MM.1S (cell line): ENCODE results near the gene C12orf42.

Source experiments
- EZH2 ChIP-seq: fragments of 300-600 bp; sonication (generic); optimal IDR thresholded peaks from 2 replicates; pipeline ENCODE3; 2017; ENCODE audit warnings: low read depth, mild to moderate bottlenecking, antibody characterized with exemption, low read length, mixed read lengths
- EZH2phosphoT487 ChIP-seq: fragments of 300-600 bp; sonication (generic); IDR thresholded peaks from 2 replicates; pipeline ENCODE4 v1.6.1; 2018; ENCODE audit warnings: antibody characterized with exemption, low read length
- TF ChIP-seq, protein P1 (sequence below): fragments of 300-600 bp; sonication (generic); IDR thresholded peaks from 2 replicates; pipeline ENCODE4 v1.5.1; 2016; ENCODE audit warnings: antibody characterized with exemption, low read length, mixed read lengths

DNA sequence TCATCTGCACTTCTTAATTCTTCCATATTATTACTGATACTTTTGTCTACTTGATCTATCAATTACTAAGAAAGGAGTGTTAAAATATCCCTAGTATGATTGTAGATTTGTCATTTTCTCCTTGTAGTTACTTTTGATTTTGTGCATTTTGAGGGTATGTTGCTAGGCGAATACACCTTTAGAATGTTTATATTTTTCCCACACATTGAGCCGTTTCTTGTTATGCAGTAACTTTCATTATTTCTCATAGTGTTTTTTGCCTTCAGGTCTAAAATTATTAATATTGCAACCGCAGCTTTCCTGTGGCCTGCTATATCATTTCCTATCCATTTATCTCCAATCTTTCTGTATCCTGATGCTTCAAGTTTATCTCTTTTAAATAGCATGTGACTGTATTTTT lies 44.6 kb upstream of the C12orf42 start:
- TF ChIP-seq, protein P1, sequence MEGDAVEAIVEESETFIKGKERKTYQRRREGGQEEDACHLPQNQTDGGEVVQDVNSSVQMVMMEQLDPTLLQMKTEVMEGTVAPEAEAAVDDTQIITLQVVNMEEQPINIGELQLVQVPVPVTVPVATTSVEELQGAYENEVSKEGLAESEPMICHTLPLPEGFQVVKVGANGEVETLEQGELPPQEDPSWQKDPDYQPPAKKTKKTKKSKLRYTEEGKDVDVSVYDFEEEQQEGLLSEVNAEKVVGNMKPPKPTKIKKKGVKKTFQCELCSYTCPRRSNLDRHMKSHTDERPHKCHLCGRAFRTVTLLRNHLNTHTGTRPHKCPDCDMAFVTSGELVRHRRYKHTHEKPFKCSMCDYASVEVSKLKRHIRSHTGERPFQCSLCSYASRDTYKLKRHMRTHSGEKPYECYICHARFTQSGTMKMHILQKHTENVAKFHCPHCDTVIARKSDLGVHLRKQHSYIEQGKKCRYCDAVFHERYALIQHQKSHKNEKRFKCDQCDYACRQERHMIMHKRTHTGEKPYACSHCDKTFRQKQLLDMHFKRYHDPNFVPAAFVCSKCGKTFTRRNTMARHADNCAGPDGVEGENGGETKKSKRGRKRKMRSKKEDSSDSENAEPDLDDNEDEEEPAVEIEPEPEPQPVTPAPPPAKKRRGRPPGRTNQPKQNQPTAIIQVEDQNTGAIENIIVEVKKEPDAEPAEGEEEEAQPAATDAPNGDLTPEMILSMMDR = no peak
- no peak for TF ChIP-seq EZH2phosphoT487
- TF ChIP-seq EZH2 = no peak
